Erythroblast (primary cell): ENCODE measurements around the gene SNCG.
"Not testable (repeated sequence)": the region's sequence is repeated elsewhere in the genome, so short reads cannot be mapped to it uniquely, and the experiment has no call there.

Source experiments
- GATA1 ChIP-seq: IDR thresholded peaks from 2 replicates; pipeline ENCODE4 v1.6.1; 2011; ENCODE audit warnings: low read depth, mild to moderate bottlenecking, control low read depth, low read length, moderate library complexity
- POLR2A ChIP-seq: IDR thresholded peaks from 2 replicates; pipeline ENCODE4 v1.6.1; 2011; ENCODE audit warnings: mild to moderate bottlenecking, low read length

DNA sequence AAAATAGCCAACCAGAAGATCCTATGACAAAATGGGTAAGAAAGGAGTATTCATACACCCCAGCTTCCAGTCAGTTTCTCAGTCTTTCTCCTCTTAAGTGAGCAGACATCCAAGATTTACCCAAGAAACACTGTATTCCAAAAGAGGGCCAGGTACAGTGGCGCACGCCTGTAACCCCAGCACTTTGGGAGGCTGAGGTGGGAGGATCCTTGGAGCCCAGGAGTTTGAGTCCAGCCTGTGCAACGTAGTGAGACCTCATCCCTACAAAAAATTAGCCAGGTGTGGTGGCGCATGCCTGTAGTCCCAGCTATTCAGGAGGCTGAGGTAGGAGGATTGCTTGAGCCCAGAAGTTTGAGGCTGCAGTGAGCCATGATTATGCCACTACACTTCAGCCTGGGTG lies 10.6 kb upstream of the SNCG start:
- not testable (repeated sequence) for TF ChIP-seq POLR2A, GATA1
